ENCODE measurements around the gene NLRC3.
A peak's percentile ranks its signal among the peaks of the same experiment; 100 is the strongest.

The NLRC3 gene

DNA sequence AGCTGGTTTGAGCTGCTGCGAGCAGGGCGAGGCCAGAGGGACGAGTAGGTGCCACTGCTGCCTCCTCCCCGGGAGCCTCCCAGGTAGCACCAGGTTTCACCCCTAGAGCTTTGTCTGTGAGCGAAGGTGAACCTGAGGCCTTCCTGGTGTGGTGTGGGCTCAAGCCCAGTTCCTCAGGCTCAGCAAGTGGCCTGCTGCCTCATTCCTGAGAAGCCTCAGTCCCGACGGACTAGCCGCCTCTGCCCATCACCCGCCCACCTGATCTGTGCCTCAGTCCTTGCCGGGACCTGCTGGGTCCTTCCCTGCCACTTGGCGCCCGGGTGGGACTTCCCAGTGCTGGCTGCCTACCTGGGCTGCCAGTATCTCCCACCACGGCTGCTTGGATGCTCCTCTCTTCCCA is 1.7 kb downstream of the NLRC3 start:
- no peak for DNase-seq
- H3K27me3 ChIP-seq (replicated peaks in 2 of 5; ENCODE audit: control insufficient read depth in 4 of 5, insufficient read depth in 5 of 5, low read length in 4 of 5): no peaks in the 10 kb centered on the region
- peaks cover 0 to 8% (median 2%) of the 10 kb centered on the region in 5 experiments for H3K9me3 ChIP-seq (ENCODE audit: control extremely low read depth in 1 of 5, control insufficient read depth in 4 of 5, insufficient read depth in 2 of 5, low read depth in 1 of 5, low read length in 4 of 5)
- H3K27ac ChIP-seq (ENCODE audit: insufficient read depth in 1 of 2, low read depth in 1 of 2, low read length in 2 of 2, poor library complexity in 1 of 2, severe bottlenecking in 2 of 2): peak overlapping the region in 1 of 2 experiments; percentile 81
- 90% methylated on average over 12 of the region's 13 CpGs for WGBS (ENCODE audit: insufficient coverage)
- peaks cover 4 to 6% (median 5%) of the 10 kb centered on the region in 4 experiments for H3K36me3 ChIP-seq (ENCODE audit: control insufficient read depth in 4 of 4, insufficient read depth in 4 of 4, low read length in 3 of 4)
- H3K4me3 ChIP-seq (ENCODE audit: control insufficient read depth in 1 of 7, extremely low read depth in 1 of 7, insufficient read depth in 4 of 7, low read depth in 2 of 7, low read length in 6 of 7): peak overlapping the region in 5 of 7 experiments; percentile 72 to 86 (median 73)
- POLR2A ChIA-PET: interaction anchor here (0.6 kb wide), 1 partner anchor 9 kb away, joined by 3 read pairs; no protein-coding TSS in a partner anchor
- H3K4me1 ChIP-seq (ENCODE audit: control extremely low read depth in 1 of 4, control insufficient read depth in 4 of 4, insufficient read depth in 4 of 4, low read length in 3 of 4): peaks cover 2 to 62% (median 56%) of the 10 kb centered on the region in 4 experiments
- CTCF ChIA-PET: interaction anchor here (1.4 kb wide), 1 partner anchor 9 kb away, joined by 3 read pairs; no protein-coding TSS in a partner anchor

DNA sequence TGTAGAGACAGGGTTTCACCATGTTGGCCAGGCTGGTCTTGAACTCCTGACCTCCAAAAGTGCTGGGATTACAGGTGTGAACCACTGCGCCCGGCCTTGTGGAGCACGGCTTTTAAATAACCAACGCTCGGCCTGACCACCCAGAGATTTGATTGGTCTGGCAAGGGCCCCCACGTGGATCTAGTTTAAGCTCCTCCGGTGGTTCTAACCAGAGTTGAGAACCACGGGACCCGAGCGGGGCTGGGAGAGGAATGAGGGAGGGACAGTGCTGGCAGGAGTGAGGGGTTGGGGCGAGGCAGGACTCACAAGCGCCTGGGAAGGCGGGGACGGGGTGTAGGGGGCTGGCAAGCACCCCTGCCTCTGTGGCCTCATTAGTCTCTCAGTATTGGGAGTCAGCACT is 3.0 kb downstream of the NLRC3 start:
- H3K36me3 ChIP-seq (ENCODE audit: control insufficient read depth in 4 of 4, insufficient read depth in 4 of 4, low read length in 3 of 4): peaks cover 6 to 16% (median 10%) of the 10 kb centered on the region in 4 experiments
- H3K9me3 ChIP-seq (ENCODE audit: control extremely low read depth in 1 of 5, control insufficient read depth in 4 of 5, insufficient read depth in 2 of 5, low read depth in 1 of 5, low read length in 4 of 5): peaks cover 0 to 11% (median 5%) of the 10 kb centered on the region in 5 experiments
- 94% methylated on average over 9 of the region's 14 CpGs for WGBS (ENCODE audit: insufficient coverage)
- H3K4me3 ChIP-seq (ENCODE audit: control insufficient read depth in 1 of 7, extremely low read depth in 1 of 7, insufficient read depth in 4 of 7, low read depth in 2 of 7, low read length in 6 of 7): no peak overlapping the region
- H3K27ac ChIP-seq (ENCODE audit: insufficient read depth in 1 of 2, low read depth in 1 of 2, low read length in 2 of 2, poor library complexity in 1 of 2, severe bottlenecking in 2 of 2): no peak overlapping the region
- H3K27me3 ChIP-seq (replicated peaks in 2 of 5; ENCODE audit: control insufficient read depth in 4 of 5, insufficient read depth in 5 of 5, low read length in 4 of 5): no peaks in the 10 kb centered on the region
- ChIA-PET POLR2A (interaction anchor here (0.6 kb wide), 1 partner anchor 32 kb away, joined by 4 read pairs; no protein-coding TSS in a partner anchor), CTCF (no interaction called here)
- peaks cover 0 to 49% (median 43%) of the 10 kb centered on the region in 4 experiments for H3K4me1 ChIP-seq (ENCODE audit: control extremely low read depth in 1 of 4, control insufficient read depth in 4 of 4, insufficient read depth in 4 of 4, low read length in 3 of 4)
- DNase-seq: no peak

DNA sequence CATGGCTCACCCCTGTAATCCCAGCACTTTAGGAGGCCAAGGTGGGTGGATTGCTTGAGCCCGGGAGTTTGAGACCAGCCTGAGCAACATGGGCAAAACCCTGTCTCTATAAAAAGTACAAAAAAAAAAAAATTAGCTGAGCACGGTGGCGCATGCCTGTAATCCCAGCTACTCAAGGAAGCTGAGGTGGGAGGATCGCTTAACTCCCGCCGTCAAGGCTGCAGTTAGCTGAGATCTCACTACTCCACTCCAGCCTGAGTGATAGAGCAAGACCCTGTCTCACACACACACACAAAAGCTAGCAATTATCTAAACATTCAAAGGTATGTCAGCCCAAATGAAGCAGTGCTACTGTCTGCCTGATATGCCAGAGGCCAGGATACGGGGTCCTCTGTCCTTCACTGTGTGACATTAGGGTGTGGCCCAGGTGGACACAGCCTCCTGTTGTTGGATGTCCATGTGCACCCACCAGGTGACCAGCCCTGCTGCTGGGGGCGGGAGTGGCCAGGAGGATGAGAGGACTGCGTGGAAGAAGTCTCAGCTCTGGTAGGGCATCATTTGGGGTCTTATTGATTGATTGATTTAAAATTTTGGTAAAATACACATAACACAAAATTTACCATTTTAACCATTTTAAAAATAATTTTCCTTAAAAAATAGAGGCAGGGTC is 3.9 kb downstream of the NLRC3 start:
- Histone ChIP-seq H3K4me1 (ENCODE audit: control extremely low read depth in 1 of 4, control insufficient read depth in 4 of 4, insufficient read depth in 4 of 4, low read length in 3 of 4) (peaks cover 0 to 41% (median 34%) of the 10 kb centered on the region in 4 experiments), H3K27me3 (replicated peaks in 2 of 5; ENCODE audit: control insufficient read depth in 4 of 5, insufficient read depth in 5 of 5, low read length in 4 of 5) (no peaks in the 10 kb centered on the region), H3K9me3 (ENCODE audit: control extremely low read depth in 1 of 5, control insufficient read depth in 4 of 5, insufficient read depth in 2 of 5, low read depth in 1 of 5, low read length in 4 of 5) (peaks cover 0 to 11% (median 5%) of the 10 kb centered on the region in 5 experiments), H3K27ac (ENCODE audit: insufficient read depth in 1 of 2, low read depth in 1 of 2, low read length in 2 of 2, poor library complexity in 1 of 2, severe bottlenecking in 2 of 2) (no peak overlapping the region), H3K4me3 (ENCODE audit: control insufficient read depth in 1 of 7, extremely low read depth in 1 of 7, insufficient read depth in 4 of 7, low read depth in 2 of 7, low read length in 6 of 7) (no peak overlapping the region), H3K36me3 (ENCODE audit: control insufficient read depth in 4 of 4, insufficient read depth in 4 of 4, low read length in 3 of 4) (peaks cover 6 to 16% (median 10%) of the 10 kb centered on the region in 4 experiments)
- 83% methylated on average over 2 of the region's 9 CpGs for WGBS (ENCODE audit: insufficient coverage)
- ChIA-PET POLR2A (interaction anchor here (0.7 kb wide), 1 partner anchor 11 kb away, joined by 3 read pairs; no protein-coding TSS in a partner anchor), CTCF (interaction anchor here (0.6 kb wide), 1 partner anchor 1734 kb away, joined by 5 read pairs; no protein-coding TSS in a partner anchor)
- DNase-seq: peak in 2 of 3 donors; percentile 38 to 44

DNA sequence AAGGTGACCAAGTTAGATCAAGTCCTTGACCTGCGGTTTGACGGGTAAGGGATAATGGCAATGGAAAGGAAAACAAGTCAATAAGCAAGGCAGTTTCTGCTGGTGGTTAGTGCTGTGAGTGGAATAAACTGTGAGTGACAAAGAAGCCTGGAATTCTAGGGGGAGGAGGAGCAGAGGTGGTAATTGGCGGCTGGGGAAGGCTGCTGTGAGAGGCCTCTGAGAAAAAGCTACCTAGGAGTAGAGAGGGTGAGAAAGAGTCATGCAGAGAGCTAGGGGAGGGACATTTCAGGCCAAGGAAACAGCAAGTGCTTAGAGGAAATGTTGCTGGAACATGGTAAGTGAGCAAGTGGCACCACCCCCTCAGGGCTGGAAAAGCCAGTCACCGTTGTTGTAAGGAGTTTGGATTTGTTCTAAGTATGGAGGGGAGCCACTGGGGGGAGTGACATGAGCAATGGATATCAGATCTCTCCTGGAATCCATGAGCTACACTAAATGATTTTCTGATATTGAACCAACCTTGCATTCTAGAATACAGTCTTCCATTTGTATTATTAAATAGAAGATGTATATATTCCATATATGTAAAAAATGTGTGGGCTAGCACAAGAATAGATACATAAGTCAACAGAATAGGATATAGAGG is 6.7 kb downstream of the NLRC3 start:
- no peak for DNase-seq
- H3K27me3 ChIP-seq (replicated peaks in 2 of 5; ENCODE audit: control insufficient read depth in 4 of 5, insufficient read depth in 5 of 5, low read length in 4 of 5): no peaks in the 10 kb centered on the region
- H3K4me3 ChIP-seq (ENCODE audit: control insufficient read depth in 1 of 7, extremely low read depth in 1 of 7, insufficient read depth in 4 of 7, low read depth in 2 of 7, low read length in 6 of 7): peak overlapping the region in 1 of 7 experiments; percentile 9
- 100% methylated on average over 4 of the region's 4 CpGs for WGBS (ENCODE audit: insufficient coverage)
- H3K4me1 ChIP-seq (ENCODE audit: control extremely low read depth in 1 of 4, control insufficient read depth in 4 of 4, insufficient read depth in 4 of 4, low read length in 3 of 4): peaks cover 0 to 13% (median 8%) of the 10 kb centered on the region in 4 experiments
- H3K9me3 ChIP-seq (ENCODE audit: control extremely low read depth in 1 of 5, control insufficient read depth in 4 of 5, insufficient read depth in 2 of 5, low read depth in 1 of 5, low read length in 4 of 5): peaks cover 0 to 11% (median 5%) of the 10 kb centered on the region in 5 experiments
- ChIA-PET CTCF (no interaction called here), POLR2A (interaction anchor here (0.7 kb wide), 1 partner anchor 9 kb away, joined by 3 read pairs; no protein-coding TSS in a partner anchor)
- peaks cover 4 to 30% (median 16%) of the 10 kb centered on the region in 4 experiments for H3K36me3 ChIP-seq (ENCODE audit: control insufficient read depth in 4 of 4, insufficient read depth in 4 of 4, low read length in 3 of 4)
- H3K27ac ChIP-seq (ENCODE audit: insufficient read depth in 1 of 2, low read depth in 1 of 2, low read length in 2 of 2, poor library complexity in 1 of 2, severe bottlenecking in 2 of 2): no peak overlapping the region

DNA sequence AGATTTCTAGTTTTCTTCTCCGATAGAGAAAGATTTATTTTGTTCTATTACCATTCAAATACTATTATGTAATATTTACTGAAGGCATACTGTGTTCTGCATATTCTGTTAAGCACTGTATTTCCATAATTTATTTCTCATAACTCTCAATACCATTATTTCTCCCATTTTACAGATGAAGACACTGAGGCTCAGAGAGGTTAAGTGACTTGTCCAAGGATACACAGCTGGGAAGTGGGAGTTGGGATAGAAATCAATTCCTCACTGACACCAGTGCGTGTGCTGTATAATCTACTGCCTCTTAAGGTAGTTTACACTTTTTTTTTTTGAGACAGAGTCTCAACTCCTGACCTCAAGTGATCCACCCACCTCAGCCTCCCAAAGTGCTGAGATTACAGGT is 7.4 kb downstream of the NLRC3 start:
- no peak for DNase-seq
- Histone ChIP-seq H3K27me3 (replicated peaks in 2 of 5; ENCODE audit: control insufficient read depth in 4 of 5, insufficient read depth in 5 of 5, low read length in 4 of 5) (no peaks in the 10 kb centered on the region), H3K9me3 (ENCODE audit: control extremely low read depth in 1 of 5, control insufficient read depth in 4 of 5, insufficient read depth in 2 of 5, low read depth in 1 of 5, low read length in 4 of 5) (peaks cover 0 to 11% (median 5%) of the 10 kb centered on the region in 5 experiments), H3K36me3 (ENCODE audit: control insufficient read depth in 4 of 4, insufficient read depth in 4 of 4, low read length in 3 of 4) (peaks cover 4 to 36% (median 20%) of the 10 kb centered on the region in 4 experiments), H3K4me3 (ENCODE audit: control insufficient read depth in 1 of 7, extremely low read depth in 1 of 7, insufficient read depth in 4 of 7, low read depth in 2 of 7, low read length in 6 of 7) (no peak overlapping the region), H3K4me1 (ENCODE audit: control extremely low read depth in 1 of 4, control insufficient read depth in 4 of 4, insufficient read depth in 4 of 4, low read length in 3 of 4) (peaks cover 0 to 6% (median 2%) of the 10 kb centered on the region in 4 experiments), H3K27ac (ENCODE audit: insufficient read depth in 1 of 2, low read depth in 1 of 2, low read length in 2 of 2, poor library complexity in 1 of 2, severe bottlenecking in 2 of 2) (no peak overlapping the region)
- 83% methylated on average over 1 of the region's 2 CpGs for WGBS (ENCODE audit: insufficient coverage)
- ChIA-PET CTCF (interaction anchor here (0.6 kb wide), 1 partner anchor 1743 kb away, joined by 4 read pairs; the partner anchor contains the start of gene FAHD1), POLR2A (no interaction called here)

DNA sequence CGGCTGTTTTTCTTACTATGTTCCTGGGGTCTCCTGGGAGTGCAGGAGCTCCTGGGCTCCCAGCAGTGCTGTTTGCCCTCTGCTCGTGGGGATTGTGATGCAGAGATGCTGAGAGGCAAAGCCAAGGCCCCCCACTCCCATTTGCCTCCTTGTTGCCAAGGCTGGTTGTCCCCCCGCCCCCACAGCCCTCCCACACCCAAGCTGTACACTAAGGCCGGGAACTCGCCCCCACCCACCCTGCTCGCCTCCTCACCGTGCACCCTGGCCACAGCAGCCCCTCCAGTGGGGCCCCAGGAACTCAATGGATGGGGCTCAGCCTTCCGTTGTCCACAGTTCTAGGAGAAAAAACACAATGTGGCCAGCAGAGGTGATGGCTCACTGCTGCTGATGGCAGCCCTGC is 10.2 kb downstream of the NLRC3 start:
- peaks cover 15 to 60% (median 44%) of the 10 kb centered on the region in 4 experiments for H3K36me3 ChIP-seq (ENCODE audit: control insufficient read depth in 4 of 4, insufficient read depth in 4 of 4, low read length in 3 of 4)
- WGBS (ENCODE audit: insufficient coverage): 97% methylated on average over 3 of the region's 8 CpGs
- H3K27me3 ChIP-seq (replicated peaks in 2 of 5; ENCODE audit: control insufficient read depth in 4 of 5, insufficient read depth in 5 of 5, low read length in 4 of 5): no peaks in the 10 kb centered on the region
- ChIA-PET POLR2A (interaction anchor here (0.5 to 0.9 kb wide), 4 partner anchors 9 to 590 kb away, joined by 3 to 5 read pairs (median 4); no protein-coding TSS in a partner anchor), CTCF (interaction anchor here (1.2 kb wide), 1 partner anchor 8 kb away, joined by 3 read pairs; no protein-coding TSS in a partner anchor)
- H3K4me3 ChIP-seq (ENCODE audit: control insufficient read depth in 1 of 7, extremely low read depth in 1 of 7, insufficient read depth in 4 of 7, low read depth in 2 of 7, low read length in 6 of 7): no peak overlapping the region
- DNase-seq: no peak
- H3K9me3 ChIP-seq (ENCODE audit: control extremely low read depth in 1 of 5, control insufficient read depth in 4 of 5, insufficient read depth in 2 of 5, low read depth in 1 of 5, low read length in 4 of 5): peaks cover 0 to 11% (median 5%) of the 10 kb centered on the region in 5 experiments
- no peaks in the 10 kb centered on the region for H3K4me1 ChIP-seq (ENCODE audit: control extremely low read depth in 1 of 4, control insufficient read depth in 4 of 4, insufficient read depth in 4 of 4, low read length in 3 of 4)
- H3K27ac ChIP-seq (ENCODE audit: insufficient read depth in 1 of 2, low read depth in 1 of 2, low read length in 2 of 2, poor library complexity in 1 of 2, severe bottlenecking in 2 of 2): no peak overlapping the region

DNA sequence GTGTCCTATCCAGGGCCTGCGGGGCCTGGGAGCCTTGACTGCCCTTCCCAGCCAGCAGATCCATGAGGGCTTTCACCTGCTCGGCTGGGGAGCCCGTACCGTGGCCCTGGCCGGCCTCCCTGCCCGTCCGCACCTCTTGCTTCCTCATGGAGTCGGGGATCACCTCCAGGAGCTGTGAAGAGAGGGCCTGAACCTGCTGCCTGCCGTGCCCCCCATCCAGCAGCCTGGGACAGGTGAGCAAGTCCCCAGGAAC is 12.4 kb downstream of the NLRC3 start:
- H3K4me1 ChIP-seq (ENCODE audit: control extremely low read depth in 1 of 4, control insufficient read depth in 4 of 4, insufficient read depth in 4 of 4, low read length in 3 of 4): no peaks in the 10 kb centered on the region
- no peaks in the 10 kb centered on the region for H3K27me3 ChIP-seq (replicated peaks in 2 of 5; ENCODE audit: control insufficient read depth in 4 of 5, insufficient read depth in 5 of 5, low read length in 4 of 5)
- H3K27ac ChIP-seq (ENCODE audit: insufficient read depth in 1 of 2, low read depth in 1 of 2, low read length in 2 of 2, poor library complexity in 1 of 2, severe bottlenecking in 2 of 2): no peak overlapping the region
- ChIA-PET POLR2A (no interaction called here), CTCF (no interaction called here)
- no peaks in the 10 kb centered on the region for H3K9me3 ChIP-seq (ENCODE audit: control extremely low read depth in 1 of 5, control insufficient read depth in 4 of 5, insufficient read depth in 2 of 5, low read depth in 1 of 5, low read length in 4 of 5)
- no peak for DNase-seq
- 94% methylated on average over 9 of the region's 9 CpGs for WGBS (ENCODE audit: insufficient coverage)
- peaks cover 8 to 64% (median 50%) of the 10 kb centered on the region in 4 experiments for H3K36me3 ChIP-seq (ENCODE audit: control insufficient read depth in 4 of 4, insufficient read depth in 4 of 4, low read length in 3 of 4)
- no peak overlapping the region for H3K4me3 ChIP-seq (ENCODE audit: control insufficient read depth in 1 of 7, extremely low read depth in 1 of 7, insufficient read depth in 4 of 7, low read depth in 2 of 7, low read length in 6 of 7)

All from common myeloid progenitor, CD34-positive (primary cell).